GM12874 (cell line): Measurements from ENCODE around the gene COL23A1.

Experiments used
- CTCF ChIP-seq: IDR thresholded peaks from 2 replicates; pipeline ENCODE4 v1.5.1; 2011; ENCODE audit warnings: low read depth, mild to moderate bottlenecking, control low read depth, low read length, moderate library complexity; ENCODE audit not compliant: insufficient read depth

Gene COL23A1

GRCh38 chr5:178341851-178342140 lies 248.4 kb downstream of the COL23A1 start:
- TF ChIP-seq CTCF, result no peak

GRCh38 chr5:178341091-178341850 lies 248.9 kb downstream of the COL23A1 start:
- TF ChIP-seq CTCF, result no peak

GRCh38 chr5:178340637-178341036 lies 249.6 kb downstream of the COL23A1 start:
- TF ChIP-seq CTCF, result no peak

- TF ChIP-seq CTCF, result no peak
These were observed 250.0 kb downstream of the COL23A1 start for GRCh38 chr5:178340187-178340586.

- no peak for TF ChIP-seq CTCF
These were observed 250.9 kb downstream of the COL23A1 start for GRCh38 chr5:178339272-178339671.

GRCh38 chr5:178338750-178339144 lies 251.4 kb downstream of the COL23A1 start:
- no peak for TF ChIP-seq CTCF

GRCh38 chr5:178338126-178338749 lies 252.0 kb downstream of the COL23A1 start:
- no peak for TF ChIP-seq CTCF
